NCI-H1417 (cell line): ENCODE results near the gene TPSD1.
"Not testable (repeated sequence)": the region's sequence is repeated elsewhere in the genome, so short reads cannot be mapped to it uniquely, and the experiment has no call there.

Experiments used
- DNase-seq, 3 experiments: peaks; one replicate each; lab custom pipeline; 2025; lab: John Stamatoyannopoulos, UW

Gene TPSD1

GRCh38 chr16:1255276-1256122 is at the start of gene TPSD1:
Gene TPSD1 (plus strand): TSS chr16:1256069. CDS start chr16:1256281, 212 bp downstream.
- not testable (repeated sequence) for DNase-seq

- DNase-seq, result no peak
Measured at GRCh38 chr16:1206326-1206725, 49.5 kb upstream of the TPSD1 start.

GRCh38 chr16:1206786-1207185 is 49.1 kb upstream of the TPSD1 start:
- no peak for DNase-seq

- DNase-seq, result no peak
Measured at GRCh38 chr16:1208239-1208830, 47.5 kb upstream of the TPSD1 start.

GRCh38 chr16:1209081-1209480 is 46.8 kb upstream of the TPSD1 start:
- DNase-seq, result no peak

GRCh38 chr16:1210461-1210860 is 45.4 kb upstream of the TPSD1 start:
- no peak for DNase-seq

- no peak for DNase-seq
Measured at GRCh38 chr16:1211451-1212268, 44.2 kb upstream of the TPSD1 start.

GRCh38 chr16:1212616-1213194 is 43.2 kb upstream of the TPSD1 start:
- DNase-seq, result no peak

- DNase-seq, result no peak
Measured at GRCh38 chr16:1213231-1213630, 42.6 kb upstream of the TPSD1 start.

- no peak for DNase-seq
Measured at GRCh38 chr16:1213796-1214372, 42.0 kb upstream of the TPSD1 start.

- no peak for DNase-seq
Measured at GRCh38 chr16:1214719-1215118, 41.1 kb upstream of the TPSD1 start.

- no peak for DNase-seq
Measured at GRCh38 chr16:1215574-1216295, 40.1 kb upstream of the TPSD1 start.

GRCh38 chr16:1216296-1216619 is 39.6 kb upstream of the TPSD1 start:
- DNase-seq, result peak in 1 of 3 experiments; percentile 33

- DNase-seq, result no peak
Measured at GRCh38 chr16:1216681-1217400, 39.0 kb upstream of the TPSD1 start.

- DNase-seq, result no peak
Measured at GRCh38 chr16:1217526-1217925, 38.3 kb upstream of the TPSD1 start.

- no peak for DNase-seq
Measured at GRCh38 chr16:1218061-1218929, 37.6 kb upstream of the TPSD1 start.

- DNase-seq, result no peak
Measured at GRCh38 chr16:1218930-1219611, 36.8 kb upstream of the TPSD1 start.

- DNase-seq, result no peak
Measured at GRCh38 chr16:1220098-1220728, 35.7 kb upstream of the TPSD1 start.
